ENCODE data around the gene ADI1.

ADI1 gene

GRCh38 chr2:3479430-3480320 lies 39.7 kb downstream of the ADI1 start:
- Histone ChIP-seq H3K4me3 (ENCODE audit: insufficient read depth, low read length, poor library complexity, severe bottlenecking) (no peak overlapping the region), H3K9me2 (replicated peaks; ENCODE audit: insufficient read depth, low read length) (no peaks in the 10 kb centered on the region), H4K20me1 (ENCODE audit: low read depth, low read length) (no peaks in the 10 kb centered on the region), H3K36me3 (ENCODE audit: low read length) (no peaks in the 10 kb centered on the region; the same call in 1 of the 2 replicates), H2AFZ (ENCODE audit: low read depth, low read length, severe bottlenecking) (no peak overlapping the region), H3K9ac (ENCODE audit: low read length) (no peak overlapping the region), H3K9me3 (ENCODE audit: insufficient read depth, low read length) (no peaks in the 10 kb centered on the region), H3K27me3 (ENCODE audit: low read length) (no peaks in the 10 kb centered on the region), H3F3A (ENCODE audit: insufficient read depth) (peaks cover 6% of the 10 kb centered on the region; the same call in 1 of the 2 replicates), H3K79me2 (ENCODE audit: insufficient read depth, low read length) (no peaks in the 10 kb centered on the region), H3K4me2 (ENCODE audit: low read depth, low read length, poor library complexity, severe bottlenecking) (no peak overlapping the region), H3K27ac (ENCODE audit: low read depth, low read length) (peak overlapping the region; percentile 47)
- no peak for TF ChIP-seq CTCF (IDR thresholded peaks at IDR 0.05; ENCODE audit: insufficient read depth, low read length, poor library complexity, severe bottlenecking)

- no peak for TF ChIP-seq CTCF (IDR thresholded peaks at IDR 0.05; ENCODE audit: insufficient read depth, low read length, poor library complexity, severe bottlenecking)
- no peak for TF ChIP-seq EZH2phosphoT487 (conservative IDR thresholded peaks at IDR 0.05; ENCODE audit: low read length)
- no peak overlapping the region for H3K4me3 ChIP-seq (ENCODE audit: insufficient read depth, low read length, poor library complexity, severe bottlenecking)
- no peak overlapping the region for H3K4me2 ChIP-seq (ENCODE audit: low read depth, low read length, poor library complexity, severe bottlenecking)
- H3K9ac ChIP-seq (ENCODE audit: low read length): no peak overlapping the region
- peaks cover 6% of the 10 kb centered on the region; the same call in 1 of the 2 replicates for H3F3A ChIP-seq (ENCODE audit: insufficient read depth)
- H3K27ac ChIP-seq (ENCODE audit: low read depth, low read length): no peak overlapping the region
- H3K79me2 ChIP-seq (ENCODE audit: insufficient read depth, low read length): no peaks in the 10 kb centered on the region
- no peak overlapping the region for H2AFZ ChIP-seq (ENCODE audit: low read depth, low read length, severe bottlenecking)
- no peaks in the 10 kb centered on the region for H4K20me1 ChIP-seq (ENCODE audit: low read depth, low read length)
- H3K36me3 ChIP-seq (ENCODE audit: low read length): no peaks in the 10 kb centered on the region; the same call in 1 of the 2 replicates
- H3K27me3 ChIP-seq (ENCODE audit: low read length): no peaks in the 10 kb centered on the region
- H3K9me3 ChIP-seq (ENCODE audit: insufficient read depth, low read length): no peaks in the 10 kb centered on the region
- no peaks in the 10 kb centered on the region for H3K9me2 ChIP-seq (replicated peaks; ENCODE audit: insufficient read depth, low read length)
These were observed 40.4 kb downstream of the ADI1 start for GRCh38 chr2:3478846-3479385.

GRCh38 chr2:3476985-3477327 lies 42.4 kb downstream of the ADI1 start:
- Histone ChIP-seq H3K4me3 (ENCODE audit: insufficient read depth, low read length, poor library complexity, severe bottlenecking) (no peak overlapping the region), H3K9ac (ENCODE audit: low read length) (no peak overlapping the region), H3K27me3 (ENCODE audit: low read length) (no peaks in the 10 kb centered on the region), H3K79me2 (ENCODE audit: insufficient read depth, low read length) (no peaks in the 10 kb centered on the region), H3F3A (ENCODE audit: insufficient read depth) (peaks cover 6% of the 10 kb centered on the region; the same call in 1 of the 2 replicates), H2AFZ (ENCODE audit: low read depth, low read length, severe bottlenecking) (no peak overlapping the region), H3K9me3 (ENCODE audit: insufficient read depth, low read length) (no peaks in the 10 kb centered on the region), H3K9me2 (replicated peaks; ENCODE audit: insufficient read depth, low read length) (no peaks in the 10 kb centered on the region), H3K27ac (ENCODE audit: low read depth, low read length) (no peak overlapping the region), H3K36me3 (ENCODE audit: low read length) (no peaks in the 10 kb centered on the region; the same call in 1 of the 2 replicates), H4K20me1 (ENCODE audit: low read depth, low read length) (no peaks in the 10 kb centered on the region), H3K4me2 (ENCODE audit: low read depth, low read length, poor library complexity, severe bottlenecking) (no peak overlapping the region)
- TF ChIP-seq EZH2phosphoT487 (conservative IDR thresholded peaks at IDR 0.05; ENCODE audit: low read length) (no peak), CTCF (IDR thresholded peaks at IDR 0.05; ENCODE audit: insufficient read depth, low read length, poor library complexity, severe bottlenecking) (no peak)
